ENCODE data around the gene NOL3.

Gene NOL3

DNA sequence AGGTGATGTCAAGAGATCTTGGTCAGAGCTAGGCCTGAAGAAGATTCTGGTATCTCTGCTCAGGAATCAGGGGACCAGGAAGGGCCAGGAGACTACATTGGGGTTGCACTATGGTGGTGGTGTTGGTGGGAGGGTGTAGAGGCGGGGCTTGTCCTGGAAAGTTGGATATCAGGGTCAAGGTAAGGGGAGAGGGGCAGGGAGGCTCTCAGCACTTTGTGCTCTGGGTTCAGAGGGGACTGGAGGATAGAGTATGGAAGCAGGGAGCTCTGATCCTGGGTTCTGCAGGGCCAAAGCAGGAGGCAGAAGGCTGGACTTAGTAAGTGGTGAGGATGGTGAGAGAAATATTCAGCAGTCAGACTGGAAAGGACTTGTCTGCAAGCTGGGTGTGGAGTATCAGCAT, 3.0 kb downstream of the NOL3 start:
- no peak for DNase-seq

DNA sequence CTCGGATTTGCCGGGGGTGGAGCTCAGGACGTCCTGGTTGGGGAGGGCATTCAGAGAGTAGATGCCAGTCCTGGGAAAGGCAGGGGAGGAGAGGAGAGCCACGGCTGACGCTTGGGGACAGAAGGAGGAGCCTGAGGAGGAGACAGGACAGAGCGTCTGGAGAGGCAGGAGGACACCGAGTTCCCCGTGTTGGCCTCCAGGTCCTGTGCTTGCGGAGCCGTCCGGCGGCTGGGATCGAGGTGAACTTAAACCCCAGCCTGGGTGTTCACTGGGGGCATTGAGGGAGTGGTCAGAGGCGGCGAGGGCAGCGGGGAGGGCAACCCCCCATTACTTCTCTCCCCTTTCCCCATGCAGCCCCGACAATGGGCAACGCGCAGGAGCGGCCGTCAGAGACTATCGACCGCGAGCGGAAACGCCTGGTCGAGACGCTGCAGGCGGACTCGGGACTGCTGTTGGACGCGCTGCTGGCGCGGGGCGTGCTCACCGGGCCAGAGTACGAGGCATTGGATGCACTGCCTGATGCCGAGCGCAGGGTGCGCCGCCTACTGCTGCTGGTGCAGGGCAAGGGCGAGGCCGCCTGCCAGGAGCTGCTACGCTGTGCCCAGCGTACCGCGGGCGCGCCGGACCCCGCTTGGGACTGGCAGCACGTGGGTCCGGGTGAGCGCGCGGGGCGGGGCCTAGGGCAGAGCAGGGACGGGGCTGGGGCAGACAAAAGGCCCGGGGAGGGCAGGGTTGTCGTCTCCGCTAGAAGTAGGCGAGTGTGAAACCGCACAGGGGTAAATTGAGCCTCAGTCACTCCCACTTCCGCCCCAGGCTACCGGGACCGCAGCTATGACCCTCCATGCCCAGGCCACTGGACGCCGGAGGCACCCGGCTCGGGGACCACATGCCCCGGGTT, 3.7 kb downstream of the NOL3 start:
- peak; percentile 57 for DNase-seq

DNA sequence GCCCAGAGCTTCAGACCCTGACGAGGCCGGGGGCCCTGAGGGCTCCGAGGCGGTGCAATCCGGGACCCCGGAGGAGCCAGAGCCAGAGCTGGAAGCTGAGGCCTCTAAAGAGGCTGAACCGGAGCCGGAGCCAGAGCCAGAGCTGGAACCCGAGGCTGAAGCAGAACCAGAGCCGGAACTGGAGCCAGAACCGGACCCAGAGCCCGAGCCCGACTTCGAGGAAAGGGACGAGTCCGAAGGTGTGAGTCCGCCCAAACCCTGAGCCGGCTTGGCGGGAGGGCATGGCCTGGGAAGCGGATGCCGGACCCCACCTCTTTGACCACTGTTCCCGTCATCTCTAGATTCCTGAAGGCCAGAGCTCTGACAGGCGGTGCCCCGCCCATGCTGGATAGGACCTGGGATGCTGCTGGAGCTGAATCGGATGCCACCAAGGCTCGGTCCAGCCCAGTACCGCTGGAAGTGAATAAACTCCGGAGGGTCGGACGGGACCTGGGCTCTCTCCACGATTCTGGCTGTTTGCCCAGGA, 4.4 kb downstream of the NOL3 start:
- no peak for DNase-seq

DNA sequence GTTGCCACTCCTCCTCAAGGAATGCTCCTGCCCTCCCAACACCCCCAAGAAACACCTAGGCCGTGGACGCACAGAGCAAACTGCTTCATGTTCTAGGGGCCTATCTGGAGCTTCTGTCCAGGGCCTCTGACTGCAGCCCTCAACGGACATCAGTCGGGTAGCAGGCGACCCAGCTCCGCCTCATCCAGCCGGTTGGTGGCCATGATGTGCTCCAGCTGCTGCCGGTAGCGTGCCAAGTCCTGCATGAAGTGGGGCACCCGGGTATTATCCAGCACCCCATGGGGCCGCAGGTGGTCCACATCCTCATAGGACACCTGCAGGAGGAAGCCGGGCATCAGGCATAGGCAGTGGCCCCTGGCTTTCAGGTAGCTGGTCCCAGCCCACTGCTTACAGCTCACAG, 6.3 kb downstream of the NOL3 start:
- DNase-seq = no peak

- peak; percentile 47 for DNase-seq
Observed at GRCh38 chr16:67177743-67178699, 7.7 kb downstream of the NOL3 start.

GRCh38 chr16:67179421-67180080, 9.2 kb downstream of the NOL3 start:
- no peak for DNase-seq

DNA sequence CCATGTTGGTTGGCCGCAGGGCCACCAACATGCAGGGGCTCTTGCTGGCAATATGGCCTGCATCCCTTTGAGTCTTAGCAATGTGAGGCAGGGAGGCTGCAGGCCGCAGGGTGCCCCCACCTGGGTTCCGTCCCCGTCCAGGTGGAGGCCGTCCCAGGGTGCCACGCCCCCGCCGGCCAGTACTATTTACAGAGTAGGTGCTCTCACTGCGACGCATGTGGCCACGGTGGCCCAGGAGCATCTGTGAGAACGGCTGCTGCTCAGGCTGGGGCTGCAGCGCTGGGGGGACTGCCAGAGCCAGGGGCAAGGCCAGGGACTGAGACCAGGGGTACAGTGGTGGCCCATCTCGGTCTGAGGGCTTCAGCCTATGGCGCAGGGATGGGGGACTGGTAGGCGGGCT, 9.8 kb downstream of the NOL3 start:
- no peak for DNase-seq

- no peak for DNase-seq
Observed at GRCh38 chr16:67181346-67181745, 11.0 kb downstream of the NOL3 start.

DNA sequence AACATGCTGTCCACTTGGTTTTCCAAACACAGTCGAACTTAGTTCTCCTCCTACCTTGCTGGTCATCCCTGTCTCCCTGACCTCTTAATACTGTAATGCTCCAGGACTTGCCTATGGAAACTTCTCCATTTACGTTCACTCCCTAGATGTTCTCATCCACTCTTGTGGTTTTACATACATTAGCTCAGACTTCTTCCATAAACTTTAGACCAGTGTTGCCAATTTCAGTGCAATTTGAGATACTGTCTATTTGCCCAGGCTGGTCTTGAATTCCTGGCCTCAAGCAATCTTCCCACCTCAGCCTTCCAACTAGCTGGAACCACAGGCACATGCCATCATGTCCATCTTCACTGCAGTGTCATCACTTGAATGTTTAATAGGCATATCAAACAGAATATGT, 11.9 kb downstream of the NOL3 start:
- no peak for DNase-seq

DNA sequence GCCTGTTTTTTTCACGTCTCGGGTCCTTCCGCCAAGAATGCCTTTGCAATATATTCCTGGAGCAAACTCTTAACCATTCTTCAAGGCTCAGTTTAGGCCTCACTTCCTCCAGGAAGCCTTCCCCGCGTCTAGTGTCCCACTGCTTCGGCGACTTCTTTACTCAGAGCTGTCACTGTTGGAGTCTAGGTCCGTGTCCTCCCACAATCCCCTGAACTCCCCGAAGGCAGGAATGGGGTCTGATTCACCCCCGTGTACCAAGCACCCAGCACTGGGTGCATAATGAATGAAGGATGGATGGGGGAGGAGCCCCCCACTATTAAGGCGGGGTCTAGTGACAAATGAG, 12.9 kb downstream of the NOL3 start:
- no peak for DNase-seq

- peak; percentile 88 for DNase-seq
Observed at GRCh38 chr16:67183627-67184452, 13.5 kb downstream of the NOL3 start, which contains the start of gene MATCAP1. MATCAP1 (minus strand) TSS chr16:67183963; CDS start chr16:67180610, 3,353 bp downstream.

GRCh38 chr16:67184453-67184994, 14.2 kb downstream of the NOL3 start:
- DNase-seq = peak; percentile 18

- DNase-seq = peak; percentile 83
Observed at GRCh38 chr16:67184995-67185650, 14.8 kb downstream of the NOL3 start.

- DNase-seq = no peak
Observed at GRCh38 chr16:67185651-67186134, 15.4 kb downstream of the NOL3 start.

GRCh38 chr16:67186550-67186950, 16.2 kb downstream of the NOL3 start:
- no peak for DNase-seq

- DNase-seq = no peak
Observed at GRCh38 chr16:67187175-67187890, 17.0 kb downstream of the NOL3 start.

DNA sequence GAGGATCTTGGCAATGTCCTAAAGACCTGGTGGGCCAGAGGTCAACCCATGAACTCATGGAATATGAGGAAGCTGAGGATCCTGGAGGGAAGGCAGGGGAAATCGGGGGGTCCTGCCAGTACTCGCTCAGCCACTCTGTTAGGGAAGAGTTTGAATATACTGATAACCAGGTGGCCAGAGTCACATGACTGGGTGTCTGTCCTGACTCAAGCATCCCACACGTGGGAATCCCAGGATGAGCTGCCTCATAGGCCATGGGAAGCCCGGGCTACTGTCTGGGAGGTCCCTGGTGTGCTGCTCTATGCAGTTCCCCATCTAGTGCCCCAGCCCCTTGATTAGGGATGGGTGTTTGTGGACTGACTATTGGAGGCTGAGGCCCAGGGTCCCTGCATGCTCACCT, 18.0 kb downstream of the NOL3 start:
- no peak for DNase-seq

DNA sequence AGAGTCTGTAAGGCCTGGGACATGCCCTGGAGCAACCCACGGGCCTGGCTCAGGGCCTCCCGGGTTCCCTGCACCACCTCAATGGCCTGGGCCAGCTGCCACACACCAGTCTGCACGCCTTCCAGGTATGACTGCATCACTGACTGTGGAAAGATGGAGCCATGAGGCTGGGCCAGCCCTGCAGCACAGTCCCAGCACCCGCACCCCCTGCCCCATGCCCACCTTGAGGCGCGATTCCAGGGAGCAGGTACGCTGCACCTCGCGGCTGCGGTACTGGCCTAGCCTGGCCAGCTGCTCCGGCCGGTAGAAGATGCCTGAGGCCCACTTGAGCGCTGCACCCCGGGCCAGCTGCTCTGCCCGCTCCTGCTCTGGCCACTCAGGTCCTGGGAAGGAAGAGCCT, 18.5 kb downstream of the NOL3 start:
- DNase-seq = no peak

DNA sequence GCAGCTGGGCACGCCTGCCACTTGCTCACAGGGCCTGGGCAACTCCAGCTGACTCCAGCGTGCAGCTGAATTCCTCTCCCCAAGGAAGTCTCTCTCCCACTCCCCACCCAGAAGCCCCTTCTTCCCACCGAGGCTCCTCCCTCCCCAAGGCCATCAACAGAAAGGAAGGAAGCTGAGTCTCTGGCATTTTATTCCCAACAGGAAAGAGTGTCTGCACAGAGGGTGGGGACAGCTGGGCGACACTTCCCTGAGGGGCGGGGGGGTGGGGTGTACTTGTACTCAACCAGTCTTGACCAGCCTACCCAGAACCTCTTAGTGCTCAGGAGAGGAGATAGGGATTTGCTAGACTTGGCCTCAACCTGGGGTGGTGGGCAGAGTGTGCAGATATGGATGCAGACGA, 19.7 kb downstream of the NOL3 start, which contains the start of gene EXOC3L1:
Gene EXOC3L1 (minus strand): TSS at position 96 of the 400 bp plus-strand sequence. CDS start 460 bp downstream, outside the sequence.
- DNase-seq = no peak

Measured in activated CD8-positive, alpha-beta memory T cell treated with anti-CD3 and anti-CD28 coated beads, Interleukin-2, amount 50 U/mL, for 4 hours (primary cell).